Ascending aorta (tissue), 2 donors: ENCODE data around the gene CFAP74. TPM values are rescaled to one million over a fixed set of nuclear protein-coding genes. Genes with fewer than 3 reads are reported as not detected.

Experiments used
- DNase-seq, 2 donors: peaks; one replicate each; pipeline ENCODE4 v3.0.0-alpha.2; 2019; ENCODE audit warnings: low spot score in 2 of 2
- H3K27ac ChIP-seq, 2 donors: fragments of 200-600 bp; sonication (generic); one replicate each; pipeline ENCODE4 v1.5.1; 2016 to 2017; ENCODE audit warnings: mild to moderate bottlenecking in 1 of 2
- H3K27me3 ChIP-seq: fragments of 200-600 bp; sonication (generic); one replicate; pipeline ENCODE4 v1.5.1; 2017
- H3K36me3 ChIP-seq, 2 donors: fragments of 200-600 bp; sonication (generic); one replicate each; pipeline ENCODE4 v1.5.1; 2016
- H3K4me1 ChIP-seq, 2 donors: fragments of 200-600 bp; sonication (generic); one replicate each; pipeline ENCODE4 v1.5.1; 2016 to 2017; ENCODE audit warnings: mild to moderate bottlenecking in 1 of 2
- H3K4me3 ChIP-seq, 2 donors: fragments of 200-600 bp; sonication (generic); one replicate each; pipeline ENCODE4 v1.5.1; 2016 to 2017; ENCODE audit warnings: mild to moderate bottlenecking in 1 of 2
- H3K9me3 ChIP-seq, 2 donors: fragments of 200-600 bp; sonication (generic); one replicate each; pipeline ENCODE4 v1.5.1; 2016
- intact Hi-C: fragments of 100-400 bp; cut with DNase I; formaldehyde crosslinking; loops from one replicate; pipeline ENCODE4 v1.15.1; 2023
- total RNA-seq: library from RNA; depleted of rRNA; stranded (reverse); fragments of >200 nt; gene quantifications from one replicate; pipeline ENCODE4 v1.1.0, GENCODE V29; 2016
- TF ChIP-seq, protein P1 (sequence below), 3 experiments: fragments of 200-600 bp in 2 of 3; fragments of 450-650 bp in 1 of 3; sonication (generic) in 2 of 3; IDR thresholded peaks; one replicate each; pipeline ENCODE4 v1.5.1; 2016 to 2019; ENCODE audit warnings: antibody characterized with exemption in 3 of 3, mild to moderate bottlenecking in 1 of 3, moderate library complexity in 1 of 3

The CFAP74 gene
- total RNA-seq, 1 donor from 2014 or later = not detected

DNA sequence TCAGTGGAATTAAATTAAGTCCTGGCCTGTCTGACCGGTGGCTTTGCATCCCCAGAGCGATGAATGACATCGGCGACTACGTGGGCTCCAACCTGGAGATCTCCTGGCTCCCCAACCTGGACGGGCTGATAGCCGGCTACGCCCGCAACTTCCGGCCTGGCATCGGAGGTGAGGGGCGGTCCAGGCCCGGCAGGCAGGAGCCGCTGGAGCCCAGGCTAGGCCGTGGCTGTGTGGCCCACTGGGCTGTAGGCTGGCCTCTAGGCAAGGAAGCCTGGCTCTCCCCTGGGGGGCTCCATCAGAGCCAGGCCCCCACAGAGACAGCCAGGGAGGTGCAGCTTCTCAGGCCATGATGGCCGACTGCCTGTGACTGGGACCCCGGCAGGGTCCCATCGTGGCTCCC lies 21.3 kb upstream of the CFAP74 start:
- H3K9me3 ChIP-seq = no peaks in the 10 kb centered on the region
- intact Hi-C loops = no loop called here
- no peaks in the 10 kb centered on the region for H3K36me3 ChIP-seq
- H3K27me3 ChIP-seq = peaks cover 19% of the 10 kb centered on the region
- H3K4me3 ChIP-seq = no peak overlapping the region
- DNase-seq = no peak
- no peaks in the 10 kb centered on the region for H3K4me1 ChIP-seq
- no peak overlapping the region for H3K27ac ChIP-seq
- TF ChIP-seq, protein P1, sequence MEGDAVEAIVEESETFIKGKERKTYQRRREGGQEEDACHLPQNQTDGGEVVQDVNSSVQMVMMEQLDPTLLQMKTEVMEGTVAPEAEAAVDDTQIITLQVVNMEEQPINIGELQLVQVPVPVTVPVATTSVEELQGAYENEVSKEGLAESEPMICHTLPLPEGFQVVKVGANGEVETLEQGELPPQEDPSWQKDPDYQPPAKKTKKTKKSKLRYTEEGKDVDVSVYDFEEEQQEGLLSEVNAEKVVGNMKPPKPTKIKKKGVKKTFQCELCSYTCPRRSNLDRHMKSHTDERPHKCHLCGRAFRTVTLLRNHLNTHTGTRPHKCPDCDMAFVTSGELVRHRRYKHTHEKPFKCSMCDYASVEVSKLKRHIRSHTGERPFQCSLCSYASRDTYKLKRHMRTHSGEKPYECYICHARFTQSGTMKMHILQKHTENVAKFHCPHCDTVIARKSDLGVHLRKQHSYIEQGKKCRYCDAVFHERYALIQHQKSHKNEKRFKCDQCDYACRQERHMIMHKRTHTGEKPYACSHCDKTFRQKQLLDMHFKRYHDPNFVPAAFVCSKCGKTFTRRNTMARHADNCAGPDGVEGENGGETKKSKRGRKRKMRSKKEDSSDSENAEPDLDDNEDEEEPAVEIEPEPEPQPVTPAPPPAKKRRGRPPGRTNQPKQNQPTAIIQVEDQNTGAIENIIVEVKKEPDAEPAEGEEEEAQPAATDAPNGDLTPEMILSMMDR (IDR thresholded peaks at IDR 0.05) = no peak

DNA sequence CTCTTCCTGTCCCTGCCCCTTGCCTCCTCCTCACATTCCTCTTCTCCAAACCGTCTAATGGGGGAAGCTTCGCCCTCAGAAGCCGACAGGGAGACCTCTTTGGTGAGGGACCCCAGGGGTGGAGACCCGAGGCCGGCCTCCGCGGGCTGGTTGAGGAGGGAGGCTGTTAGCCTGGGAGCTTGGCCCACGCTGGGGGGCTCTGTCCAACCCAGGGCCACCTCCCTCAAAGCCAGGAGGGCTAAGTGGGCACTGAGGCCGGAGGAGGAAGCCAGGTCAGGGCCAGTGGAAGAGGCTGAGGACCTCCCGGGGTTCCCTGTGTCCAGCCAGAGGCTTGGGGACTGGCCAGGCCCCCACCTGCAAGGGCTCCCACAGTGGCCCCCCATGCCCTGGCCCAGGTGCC lies 20.9 kb upstream of the CFAP74 start:
- H3K4me3 ChIP-seq = no peak overlapping the region
- TF ChIP-seq, protein P1 (IDR thresholded peaks at IDR 0.05) = no peak
- H3K27me3 ChIP-seq = peaks cover 23% of the 10 kb centered on the region
- H3K27ac ChIP-seq = no peak overlapping the region
- H3K9me3 ChIP-seq = no peaks in the 10 kb centered on the region
- intact Hi-C loops = no loop called here
- H3K4me1 ChIP-seq = peaks cover 0 to 2% of the 10 kb centered on the region in 2 donors
- H3K36me3 ChIP-seq = no peaks in the 10 kb centered on the region
- no peak for DNase-seq

DNA sequence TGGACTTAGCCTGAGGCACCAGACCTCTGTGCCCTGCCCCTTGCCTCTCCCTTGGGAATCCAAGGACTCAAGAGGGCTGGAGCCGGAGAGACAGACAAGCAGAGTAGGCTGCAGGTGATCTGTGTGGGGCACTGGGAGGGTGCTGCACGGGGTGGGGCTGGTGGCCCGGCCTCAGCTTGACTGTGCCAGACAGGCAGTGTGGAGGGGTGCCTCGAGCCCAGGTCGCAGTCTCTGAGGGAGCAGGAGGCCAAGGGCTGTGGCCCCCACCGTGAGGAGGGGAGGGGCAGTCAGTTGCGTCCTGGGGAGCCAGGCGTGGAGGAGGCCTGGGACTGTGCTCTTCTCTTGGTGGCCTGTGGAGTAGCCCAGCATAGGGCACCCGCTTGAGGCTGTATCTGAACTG lies 19.6 kb upstream of the CFAP74 start:
- DNase-seq = no peak
- peaks cover 0 to 3% of the 10 kb centered on the region in 2 donors for H3K4me1 ChIP-seq
- no peak overlapping the region for H3K4me3 ChIP-seq
- peaks cover 25% of the 10 kb centered on the region for H3K27me3 ChIP-seq
- TF ChIP-seq, protein P1 (IDR thresholded peaks at IDR 0.05) = no peak
- no peak overlapping the region for H3K27ac ChIP-seq
- no peaks in the 10 kb centered on the region for H3K36me3 ChIP-seq
- intact Hi-C loops = no loop called here
- no peaks in the 10 kb centered on the region for H3K9me3 ChIP-seq

DNA sequence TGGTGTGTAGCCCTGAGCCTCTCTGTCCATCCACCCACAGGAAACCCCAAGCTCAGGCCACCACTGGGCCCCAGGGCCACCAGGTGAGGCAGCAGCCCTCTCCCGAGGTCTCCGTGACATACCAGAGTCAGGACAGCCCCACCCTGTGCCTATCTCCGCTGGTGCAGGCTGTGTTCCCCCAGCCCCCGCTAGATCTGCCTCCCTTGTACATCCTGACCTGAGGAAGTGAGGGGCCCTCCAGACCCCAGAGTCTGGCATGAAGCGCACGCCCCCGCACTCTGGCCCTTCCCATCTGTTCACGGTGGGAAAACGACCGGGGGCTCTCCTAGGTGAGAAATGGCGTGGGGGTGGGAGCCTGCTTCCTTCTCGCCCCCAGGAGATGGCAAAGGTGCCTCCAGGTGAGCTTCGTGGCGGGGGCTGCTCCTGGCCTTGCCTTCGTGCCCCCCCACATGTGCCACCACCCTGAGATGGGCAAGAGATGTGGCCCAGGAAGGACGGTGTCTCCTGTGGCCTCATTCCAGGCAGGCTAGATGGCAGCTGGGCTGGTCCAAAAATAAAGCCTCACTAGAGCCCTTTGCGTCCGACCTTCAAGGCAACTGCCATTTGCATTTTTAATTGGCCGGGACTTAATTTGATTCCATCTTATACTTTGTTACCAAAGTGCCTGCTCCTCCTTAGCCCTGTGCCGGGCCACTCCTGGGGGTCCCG lies 18.6 kb upstream of the CFAP74 start:
- Histone ChIP-seq H3K27me3 (peaks cover 25% of the 10 kb centered on the region), H3K4me3 (no peak overlapping the region), H3K4me1 (peaks cover 0 to 3% of the 10 kb centered on the region in 2 donors), H3K27ac (no peak overlapping the region), H3K36me3 (no peaks in the 10 kb centered on the region), H3K9me3 (no peaks in the 10 kb centered on the region)
- TF ChIP-seq, protein P1 (IDR thresholded peaks at IDR 0.05) = no peak
- intact Hi-C loops = no loop called here
- no peak for DNase-seq

DNA sequence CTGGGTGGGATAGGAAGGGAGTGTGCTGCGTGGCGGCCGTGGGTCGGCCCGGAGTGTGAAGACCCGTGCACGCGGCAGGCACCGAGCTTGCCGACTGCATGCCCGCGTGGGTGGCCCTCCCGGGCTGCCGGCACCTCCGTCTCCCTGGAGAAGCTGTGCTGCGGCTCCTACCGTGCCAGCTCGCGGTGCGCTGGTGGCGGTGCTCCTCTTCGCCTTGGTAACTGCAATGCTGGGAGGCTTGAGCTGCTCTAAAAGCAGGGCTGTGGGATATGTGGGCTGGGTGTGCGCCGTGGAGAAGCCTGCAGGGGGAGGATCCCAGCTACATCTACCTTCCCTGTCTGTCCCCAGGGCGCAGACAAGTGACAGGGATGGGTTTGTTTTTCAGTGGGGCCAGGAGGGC lies 18.0 kb upstream of the CFAP74 start:
- H3K9me3 ChIP-seq = no peaks in the 10 kb centered on the region
- TF ChIP-seq, protein P1 (IDR thresholded peaks at IDR 0.05) = no peak
- no peaks in the 10 kb centered on the region for H3K36me3 ChIP-seq
- peaks cover 25% of the 10 kb centered on the region for H3K27me3 ChIP-seq
- no peak for DNase-seq
- no peak overlapping the region for H3K4me3 ChIP-seq
- intact Hi-C loops = no loop called here
- H3K4me1 ChIP-seq = peaks cover 0 to 3% of the 10 kb centered on the region in 2 donors
- H3K27ac ChIP-seq = no peak overlapping the region

DNA sequence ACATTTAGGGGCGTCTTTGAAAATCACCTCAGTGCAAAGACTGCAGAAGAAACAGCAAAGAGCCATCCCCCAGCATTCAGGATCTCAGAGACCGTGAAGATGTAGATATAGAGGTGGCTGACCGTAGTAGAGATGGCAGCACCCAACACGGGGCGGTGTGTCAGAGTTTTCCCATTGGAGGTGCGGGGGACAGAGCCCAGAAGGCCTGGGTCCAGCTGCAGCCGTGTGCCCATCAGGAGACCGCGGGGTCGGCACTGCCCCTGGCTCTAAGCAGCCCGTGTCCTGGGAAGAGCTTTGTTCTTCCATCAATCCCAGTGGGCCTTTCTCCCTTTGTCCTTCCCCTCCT lies 16.7 kb upstream of the CFAP74 start:
- Histone ChIP-seq H3K4me3 (no peak overlapping the region), H3K4me1 (peaks cover 0 to 3% of the 10 kb centered on the region in 2 donors), H3K27me3 (peaks cover 25% of the 10 kb centered on the region), H3K27ac (no peak overlapping the region), H3K36me3 (no peaks in the 10 kb centered on the region), H3K9me3 (no peaks in the 10 kb centered on the region)
- DNase-seq = no peak
- TF ChIP-seq, protein P1 (IDR thresholded peaks at IDR 0.05) = no peak
- intact Hi-C loops = no loop called here
